Gastroesophageal sphincter (tissue), 4 donors: ENCODE measurements around the gene ZNF777. TPM values are rescaled to one million over a fixed set of nuclear protein-coding genes. Genes with fewer than 3 reads are reported as not detected.

Experiments
- ATAC-seq: fragments of 150-250 bp; one replicate; pipeline ENCODE4 v1.9.1; 2016; ENCODE audit warnings: mild to moderate bottlenecking, moderate library complexity
- H3K27ac ChIP-seq, 4 donors: fragments of 200-600 bp; sonication (generic) in 3 of 4; 1 replicate in 3 of 4; 2 replicates in 1 of 4; pipeline ENCODE4 v1.5.1; 2016 to 2019
- H3K27me3 ChIP-seq: fragments of 200-600 bp; sonication (generic); one replicate; pipeline ENCODE4 v1.5.1; 2019
- H3K36me3 ChIP-seq, 2 donors: fragments of 200-600 bp; sonication (generic); one replicate each; pipeline ENCODE4 v1.5.1; 2019; ENCODE audit warnings: control low read depth in 1 of 2
- H3K4me1 ChIP-seq, 3 donors: fragments of 200-600 bp; sonication (generic); 1 replicate in 2 of 3; 2 replicates in 1 of 3; pipeline ENCODE4 v1.5.1; 2016 to 2019; ENCODE audit warnings: control low read depth in 2 of 3
- H3K4me3 ChIP-seq, 2 donors: fragments of 200-600 bp; sonication (generic); one replicate each; pipeline ENCODE4 v1.5.1; 2019; ENCODE audit warnings: mild to moderate bottlenecking in 1 of 2, moderate library complexity in 1 of 2
- H3K9me3 ChIP-seq, 3 donors: fragments of 200-600 bp; sonication (generic); one replicate each; pipeline ENCODE4 v1.5.1; 2017 to 2019; ENCODE audit warnings: control low read depth in 2 of 3
- CTCF ChIP-seq, 4 experiments: fragments of 200-600 bp in 2 of 4; fragments of 450-650 bp in 2 of 4; sonication (generic) in 1 of 4; IDR thresholded peaks; one replicate each; pipeline ENCODE4 v1.5.1; 2017 to 2019; ENCODE audit warnings: antibody characterized with exemption in 4 of 4, mild to moderate bottlenecking in 2 of 4, moderate library complexity in 2 of 4
- EP300 ChIP-seq: sonication (generic); formaldehyde crosslinking; IDR thresholded peaks from one replicate; pipeline ENCODE4 v1.6.1; 2017; ENCODE audit warnings: antibody characterized with exemption, mild to moderate bottlenecking
- POLR2A ChIP-seq, 2 donors: fragments of 450-650 bp; IDR thresholded peaks; one replicate each; pipeline ENCODE4 v1.6.1; 2017; ENCODE audit warnings: antibody characterized with exemption in 2 of 2, mild to moderate bottlenecking in 2 of 2, moderate library complexity in 1 of 2
- POLR2AphosphoS5 ChIP-seq: sonication (generic); formaldehyde crosslinking; IDR thresholded peaks from one replicate; pipeline ENCODE4 v1.6.1; 2017; ENCODE audit warnings: antibody characterized with exemption
- WGBS, 2 donors: methylation state at CpG; one replicate each; pipeline ENCODE4 v1.1.5; 2018; ENCODE audit warnings: low coverage in 1 of 2; 5-methylcytosine and 5-hydroxymethylcytosine counted together
- total RNA-seq, 4 donors: library from RNA; depleted of rRNA; stranded (reverse); fragments of >200 nt; gene quantifications; one replicate each; pipeline ENCODE4 v1.1.0, GENCODE V29; 2016

Gene ZNF777
- total RNA-seq, 4 donors from 2014 or later: 6.1 to 16.1 (median 9.9) TPM

- H3K9me3 ChIP-seq: no peaks in the 10 kb centered on the region
- no peak overlapping the region for H3K27ac ChIP-seq
- TF ChIP-seq EP300 (no peak), POLR2AphosphoS5 (no peak), POLR2A (IDR thresholded peaks at IDR 0.05) (no peak), CTCF (IDR thresholded peaks at IDR 0.05) (no peak)
- 62 to 87% methylated on average over 2 to 4 of the region's 8 CpGs for WGBS, 2 donors
- no peak for ATAC-seq
- peaks cover 0 to 46% of the 10 kb centered on the region in 2 donors for H3K36me3 ChIP-seq
- no peak overlapping the region for H3K4me3 ChIP-seq
- no peaks in the 10 kb centered on the region for H3K4me1 ChIP-seq
- H3K27me3 ChIP-seq: no peaks in the 10 kb centered on the region
These were observed 8.9 kb upstream of the ZNF777 start for GRCh38 chr7:149469806-149470205.

- Histone ChIP-seq H3K27ac (no peak overlapping the region), H3K27me3 (no peaks in the 10 kb centered on the region), H3K4me3 (no peak overlapping the region), H3K9me3 (no peaks in the 10 kb centered on the region), H3K4me1 (no peaks in the 10 kb centered on the region), H3K36me3 (peaks cover 0 to 30% of the 10 kb centered on the region in 2 donors)
- WGBS, 2 donors: 77 to 81% methylated on average over 4 of the region's 5 CpGs
- no peak for ATAC-seq
- TF ChIP-seq CTCF (IDR thresholded peaks at IDR 0.05) (no peak), POLR2A (IDR thresholded peaks at IDR 0.05) (no peak), POLR2AphosphoS5 (no peak), EP300 (no peak)
These were observed 7.3 kb upstream of the ZNF777 start for GRCh38 chr7:149468208-149468607.

- TF ChIP-seq POLR2A (IDR thresholded peaks at IDR 0.05) (no peak), EP300 (no peak), POLR2AphosphoS5 (no peak), CTCF (IDR thresholded peaks at IDR 0.05) (no peak)
- Histone ChIP-seq H3K9me3 (no peaks in the 10 kb centered on the region), H3K27ac (no peak overlapping the region), H3K27me3 (no peaks in the 10 kb centered on the region), H3K4me1 (no peaks in the 10 kb centered on the region), H3K4me3 (no peak overlapping the region), H3K36me3 (peaks cover 0 to 21% of the 10 kb centered on the region in 2 donors)
- WGBS, 2 donors: 60 to 100% methylated on average over 1 of the region's 1 CpG
- ATAC-seq: no peak
These were observed 6.5 kb upstream of the ZNF777 start for GRCh38 chr7:149467321-149467859.

- H3K9me3 ChIP-seq: no peaks in the 10 kb centered on the region
- H3K27me3 ChIP-seq: no peaks in the 10 kb centered on the region
- TF ChIP-seq POLR2A (IDR thresholded peaks at IDR 0.05) (no peak), POLR2AphosphoS5 (no peak), CTCF (IDR thresholded peaks at IDR 0.05) (no peak), EP300 (no peak)
- peaks cover 0 to 3% (median 0%) of the 10 kb centered on the region in 3 donors for H3K4me1 ChIP-seq
- no peak overlapping the region for H3K4me3 ChIP-seq
- H3K36me3 ChIP-seq: peaks cover 0 to 11% of the 10 kb centered on the region in 2 donors
- no peak overlapping the region for H3K27ac ChIP-seq
- ATAC-seq: no peak
These were observed 5.5 kb upstream of the ZNF777 start for GRCh38 chr7:149466364-149466763.

- H3K4me1 ChIP-seq: peaks cover 0 to 20% (median 11%) of the 10 kb centered on the region in 3 donors
- ATAC-seq: no peak
- no peak overlapping the region for H3K27ac ChIP-seq
- no peak for TF ChIP-seq POLR2AphosphoS5
- TF ChIP-seq EP300: no peak
- TF ChIP-seq POLR2A (IDR thresholded peaks at IDR 0.05): no peak
- TF ChIP-seq CTCF (IDR thresholded peaks at IDR 0.05): no peak
- WGBS, 2 donors: 77% methylated on average over 1 of the region's 1 CpG; no CpG with 5 or more reads in 1 of the 2 donors
- no peaks in the 10 kb centered on the region for H3K9me3 ChIP-seq
- H3K4me3 ChIP-seq: no peak overlapping the region
- H3K36me3 ChIP-seq: no peaks in the 10 kb centered on the region
- H3K27me3 ChIP-seq: no peaks in the 10 kb centered on the region
These were observed 2.8 kb upstream of the ZNF777 start for GRCh38 chr7:149463500-149464161.
